Transverse colon (tissue), 4 donors: ENCODE measurements around the gene TNFSF8.

Experiments
- POLR2A ChIP-seq: fragments of 450-650 bp; IDR thresholded peaks from one replicate; pipeline ENCODE4 v1.6.1; 2016; ENCODE audit warnings: antibody characterized with exemption, mild to moderate bottlenecking, moderate library complexity
- POLR2AphosphoS5 ChIP-seq, 3 donors: sonication (generic); formaldehyde crosslinking; IDR thresholded peaks; one replicate each; pipeline ENCODE4 v1.6.1; 2016; ENCODE audit warnings: antibody characterized with exemption in 3 of 3
- TF ChIP-seq, protein P1 (sequence below), 5 experiments: fragments of 200-600 bp in 3 of 5; fragments of 450-650 bp in 2 of 5; sonication (generic) in 3 of 5; IDR thresholded peaks; 1 replicate in 2 of 5; 2 replicates in 3 of 5; pipeline ENCODE4 v1.5.1; 2016 to 2017; ENCODE audit warnings: antibody characterized with exemption in 5 of 5, inconsistent platforms in 3 of 5, mild to moderate bottlenecking in 2 of 5, moderate library complexity in 1 of 5

DNA sequence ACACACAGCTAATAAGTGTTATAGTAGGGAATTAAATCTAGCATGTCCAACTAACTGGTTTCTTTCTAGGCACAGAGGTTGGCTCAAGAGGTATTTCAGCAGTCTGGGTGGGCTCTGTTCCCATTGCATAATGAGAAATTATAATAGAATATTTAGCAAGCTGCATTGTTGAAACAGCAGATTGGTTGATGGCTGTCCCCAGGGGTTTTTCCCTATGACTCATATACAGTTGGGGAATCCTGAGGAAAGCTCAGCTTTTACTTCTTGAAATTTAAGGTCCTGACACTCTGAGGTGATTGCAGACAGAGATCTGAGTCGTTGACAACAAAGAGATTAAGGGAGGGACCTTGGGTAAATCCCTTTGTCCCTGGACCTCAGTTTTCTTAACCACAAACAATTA, 38.3 kb upstream of the TNFSF8 start:
- TF ChIP-seq, protein P1, sequence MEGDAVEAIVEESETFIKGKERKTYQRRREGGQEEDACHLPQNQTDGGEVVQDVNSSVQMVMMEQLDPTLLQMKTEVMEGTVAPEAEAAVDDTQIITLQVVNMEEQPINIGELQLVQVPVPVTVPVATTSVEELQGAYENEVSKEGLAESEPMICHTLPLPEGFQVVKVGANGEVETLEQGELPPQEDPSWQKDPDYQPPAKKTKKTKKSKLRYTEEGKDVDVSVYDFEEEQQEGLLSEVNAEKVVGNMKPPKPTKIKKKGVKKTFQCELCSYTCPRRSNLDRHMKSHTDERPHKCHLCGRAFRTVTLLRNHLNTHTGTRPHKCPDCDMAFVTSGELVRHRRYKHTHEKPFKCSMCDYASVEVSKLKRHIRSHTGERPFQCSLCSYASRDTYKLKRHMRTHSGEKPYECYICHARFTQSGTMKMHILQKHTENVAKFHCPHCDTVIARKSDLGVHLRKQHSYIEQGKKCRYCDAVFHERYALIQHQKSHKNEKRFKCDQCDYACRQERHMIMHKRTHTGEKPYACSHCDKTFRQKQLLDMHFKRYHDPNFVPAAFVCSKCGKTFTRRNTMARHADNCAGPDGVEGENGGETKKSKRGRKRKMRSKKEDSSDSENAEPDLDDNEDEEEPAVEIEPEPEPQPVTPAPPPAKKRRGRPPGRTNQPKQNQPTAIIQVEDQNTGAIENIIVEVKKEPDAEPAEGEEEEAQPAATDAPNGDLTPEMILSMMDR (IDR thresholded peaks at IDR 0.05) = no peak
- no peak for TF ChIP-seq POLR2AphosphoS5 (IDR thresholded peaks at IDR 0.05)
- TF ChIP-seq POLR2A = no peak
